HG02840 (cell line): ENCODE results near the gene TMEM134.
"Not testable (repeated sequence)": the region's sequence is repeated elsewhere in the genome, so short reads cannot be mapped to it uniquely, and the experiment has no call there.

Experiments used
- ATAC-seq: cut with Tn5 transposase; IDR thresholded peaks from one replicate; pipeline ENCODE4 v1.9.1; 2021; ENCODE audit warnings: mild to moderate bottlenecking, moderate library complexity, moderate number of reproducible peaks; ENCODE audit not compliant: unreplicated experiment, low FRiP score

Gene TMEM134

GRCh38 chr11:67486481-67487195, 17.6 kb upstream of the TMEM134 start:
- no peak for ATAC-seq

GRCh38 chr11:67485873-67486361, 16.9 kb upstream of the TMEM134 start:
- not testable (repeated sequence) for ATAC-seq

GRCh38 chr11:67484847-67485311, 15.8 kb upstream of the TMEM134 start:
- no peak for ATAC-seq

GRCh38 chr11:67483831-67484665, 15.0 kb upstream of the TMEM134 start:
- no peak for ATAC-seq

- peak; percentile 77 for ATAC-seq
These were observed 14.1 kb upstream of the TMEM134 start, which contains the start of gene AIP for GRCh38 chr11:67482827-67483798. TSS of gene AIP (plus strand) at chr11:67483026. CDS start at chr11:67483159, 133 bp downstream.

GRCh38 chr11:67482275-67482826, 13.3 kb upstream of the TMEM134 start:
- ATAC-seq = peak; percentile 1

- ATAC-seq = not testable (repeated sequence)
These were observed 8.4 kb upstream of the TMEM134 start for GRCh38 chr11:67477344-67478050.

- ATAC-seq = not testable (repeated sequence)
These were observed 7.6 kb upstream of the TMEM134 start for GRCh38 chr11:67476692-67477091.

- ATAC-seq = no peak
These were observed 3.8 kb upstream of the TMEM134 start for GRCh38 chr11:67472882-67473281.

- ATAC-seq = no peak
These were observed 1.4 kb upstream of the TMEM134 start for GRCh38 chr11:67470337-67471002.

GRCh38 chr11:67469508-67469811, 409 bp upstream of the TMEM134 start:
- peak; percentile 5 for ATAC-seq

- no peak for ATAC-seq
These were observed 644 bp downstream of the TMEM134 start for GRCh38 chr11:67468456-67468758.

GRCh38 chr11:67468056-67468455, 995 bp downstream of the TMEM134 start:
- no peak for ATAC-seq

GRCh38 chr11:67466962-67467771, 1.9 kb downstream of the TMEM134 start:
- no peak for ATAC-seq

GRCh38 chr11:67466367-67466766, 2.7 kb downstream of the TMEM134 start:
- no peak for ATAC-seq

GRCh38 chr11:67465530-67465929, 3.5 kb downstream of the TMEM134 start:
- not testable (repeated sequence) for ATAC-seq

- no peak for ATAC-seq
These were observed 3.9 kb downstream of the TMEM134 start for GRCh38 chr11:67465189-67465510.

GRCh38 chr11:67464411-67465188, 4.5 kb downstream of the TMEM134 start:
- peak; percentile 40 for ATAC-seq
